Measurements from ENCODE around the gene LAMB1.
"Not testable (repeated sequence)": the region's sequence is repeated elsewhere in the genome, so short reads cannot be mapped to it uniquely, and the experiment has no call there.

Gene LAMB1

GRCh38 chr7:107971613-107972012 is 31.3 kb downstream of the LAMB1 start:
- DNase-seq (ENCODE audit: low read depth): no peak

- no peak for DNase-seq (ENCODE audit: low read depth)
These were observed 31.9 kb downstream of the LAMB1 start for GRCh38 chr7:107971100-107971499.

- DNase-seq (ENCODE audit: low read depth): no peak
These were observed 33.1 kb downstream of the LAMB1 start for GRCh38 chr7:107969856-107970255.

- DNase-seq (ENCODE audit: low read depth): no peak
These were observed 34.5 kb downstream of the LAMB1 start for GRCh38 chr7:107968449-107968848.

GRCh38 chr7:107967420-107967819 is 35.5 kb downstream of the LAMB1 start:
- DNase-seq (ENCODE audit: low read depth): no peak

- no peak for DNase-seq (ENCODE audit: low read depth)
These were observed 36.2 kb downstream of the LAMB1 start for GRCh38 chr7:107966711-107967110.

GRCh38 chr7:107964510-107964909 is 38.5 kb downstream of the LAMB1 start:
- DNase-seq (ENCODE audit: low read depth): no peak

- no peak for DNase-seq (ENCODE audit: low read depth)
These were observed 40.1 kb downstream of the LAMB1 start for GRCh38 chr7:107962817-107963216.

- DNase-seq (ENCODE audit: low read depth): no peak
These were observed 41.6 kb downstream of the LAMB1 start for GRCh38 chr7:107961405-107961804.

GRCh38 chr7:107960272-107960671 is 42.7 kb downstream of the LAMB1 start:
- no peak for DNase-seq (ENCODE audit: low read depth)

GRCh38 chr7:107959527-107959898 is 43.4 kb downstream of the LAMB1 start:
- no peak for DNase-seq (ENCODE audit: low read depth)

GRCh38 chr7:107958764-107959526 is 44.0 kb downstream of the LAMB1 start:
- no peak for DNase-seq (ENCODE audit: low read depth)

GRCh38 chr7:107957436-107957835 is 45.5 kb downstream of the LAMB1 start:
- no peak for DNase-seq (ENCODE audit: low read depth)

- DNase-seq (ENCODE audit: low read depth): not testable (repeated sequence)
These were observed 46.0 kb downstream of the LAMB1 start for GRCh38 chr7:107956950-107957349.

GRCh38 chr7:107955394-107955793 is 47.6 kb downstream of the LAMB1 start:
- DNase-seq (ENCODE audit: low read depth): no peak

GRCh38 chr7:107953924-107954303 is 49.0 kb downstream of the LAMB1 start:
- DNase-seq (ENCODE audit: low read depth): no peak

- no peak for DNase-seq (ENCODE audit: low read depth)
These were observed 49.6 kb downstream of the LAMB1 start for GRCh38 chr7:107953265-107953923.

- no peak for DNase-seq (ENCODE audit: low read depth)
These were observed 51.1 kb downstream of the LAMB1 start for GRCh38 chr7:107951896-107952295.

- DNase-seq (ENCODE audit: low read depth): no peak
These were observed 51.7 kb downstream of the LAMB1 start for GRCh38 chr7:107951172-107951787.

- DNase-seq (ENCODE audit: low read depth): no peak
These were observed 53.5 kb downstream of the LAMB1 start for GRCh38 chr7:107949443-107949935.

- DNase-seq (ENCODE audit: low read depth): no peak
These were observed 54.1 kb downstream of the LAMB1 start for GRCh38 chr7:107948645-107949442.

GRCh38 chr7:107946881-107947280 is 56.1 kb downstream of the LAMB1 start:
- no peak for DNase-seq (ENCODE audit: low read depth)
